HG02973 (cell line): ENCODE results near the gene KRT76.
"Not testable (repeated sequence)": the region's sequence is repeated elsewhere in the genome, so short reads cannot be mapped to it uniquely, and the experiment has no call there.

Source experiments
- ATAC-seq: cut with Tn5 transposase; IDR thresholded peaks from one replicate; pipeline ENCODE4 v1.9.1; 2021; ENCODE audit warnings: moderate library complexity; ENCODE audit not compliant: unreplicated experiment

The KRT76 gene

GRCh38 chr12:52765702-52766101, 11.4 kb downstream of the KRT76 start:
- no peak for ATAC-seq

DNA sequence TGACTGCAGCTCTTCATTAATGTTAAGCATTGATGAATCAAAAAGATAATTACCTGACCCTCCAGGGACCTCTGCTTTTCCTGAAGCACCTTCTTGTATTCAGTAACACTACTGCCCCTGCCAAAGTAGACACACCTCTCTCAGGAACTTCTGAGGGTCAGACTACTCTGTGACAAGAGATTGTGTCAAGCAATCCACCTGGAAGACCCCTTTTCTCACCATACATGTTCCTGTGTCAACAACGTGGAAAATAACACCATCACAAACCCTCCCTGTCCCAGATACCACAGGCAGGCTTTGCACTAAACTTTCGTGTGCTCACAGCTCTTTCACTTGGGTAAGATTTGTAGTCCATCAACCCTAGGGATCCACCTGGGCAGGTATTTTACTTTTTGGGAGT, 13.2 kb downstream of the KRT76 start:
- no peak for ATAC-seq

- no peak for ATAC-seq
Measured at GRCh38 chr12:52763036-52763659, 14.0 kb downstream of the KRT76 start.

DNA sequence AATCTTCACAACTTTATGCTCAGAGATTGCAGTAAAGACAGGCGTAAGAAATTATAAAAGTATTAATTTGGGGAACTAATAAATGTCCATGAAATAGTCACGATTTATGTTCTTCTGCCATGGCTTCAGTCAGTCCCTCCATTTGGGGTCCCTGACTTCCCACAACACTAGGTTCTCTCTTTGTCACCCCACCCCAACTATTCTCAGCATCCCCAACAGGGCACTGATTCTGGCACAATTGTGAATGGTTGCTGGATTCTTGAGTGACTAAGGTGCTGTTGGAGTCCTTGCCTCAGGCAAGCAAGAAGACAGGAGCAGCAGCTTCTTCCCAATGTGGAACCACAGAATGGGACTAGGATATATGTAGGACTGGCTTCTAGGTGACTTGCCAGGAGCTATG, 15.3 kb downstream of the KRT76 start:
- no peak for ATAC-seq

- ATAC-seq, result not testable (repeated sequence)
Measured at GRCh38 chr12:52761218-52761617, 15.9 kb downstream of the KRT76 start.

GRCh38 chr12:52760623-52761022, 16.5 kb downstream of the KRT76 start:
- ATAC-seq, result no peak

GRCh38 chr12:52759695-52760094, 17.4 kb downstream of the KRT76 start:
- ATAC-seq, result no peak

- no peak for ATAC-seq
Measured at GRCh38 chr12:52759218-52759617, 17.9 kb downstream of the KRT76 start.

GRCh38 chr12:52757449-52758176, 19.5 kb downstream of the KRT76 start:
- ATAC-seq, result no peak

GRCh38 chr12:52756281-52756960, 20.7 kb downstream of the KRT76 start:
- ATAC-seq, result no peak

DNA sequence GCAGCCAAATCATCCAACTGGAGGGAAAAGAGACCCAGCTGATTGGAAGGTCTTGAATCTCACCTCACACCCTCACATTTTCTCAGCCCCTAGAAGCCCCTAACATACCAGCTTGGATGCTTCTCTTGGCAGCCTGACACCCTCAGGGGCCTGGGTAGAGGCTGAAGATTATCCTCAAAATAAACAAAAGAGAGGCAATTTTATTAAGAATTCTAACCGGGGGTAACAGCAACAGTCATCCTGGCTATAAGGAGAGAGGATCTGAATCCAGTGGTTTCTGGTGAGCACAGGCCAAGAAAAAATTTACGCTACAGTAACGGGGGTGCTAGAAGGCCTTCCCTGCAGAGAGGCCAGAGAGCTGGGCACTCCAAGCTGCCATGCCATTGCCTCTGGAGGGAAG, 21.6 kb downstream of the KRT76 start:
- no peak for ATAC-seq

DNA sequence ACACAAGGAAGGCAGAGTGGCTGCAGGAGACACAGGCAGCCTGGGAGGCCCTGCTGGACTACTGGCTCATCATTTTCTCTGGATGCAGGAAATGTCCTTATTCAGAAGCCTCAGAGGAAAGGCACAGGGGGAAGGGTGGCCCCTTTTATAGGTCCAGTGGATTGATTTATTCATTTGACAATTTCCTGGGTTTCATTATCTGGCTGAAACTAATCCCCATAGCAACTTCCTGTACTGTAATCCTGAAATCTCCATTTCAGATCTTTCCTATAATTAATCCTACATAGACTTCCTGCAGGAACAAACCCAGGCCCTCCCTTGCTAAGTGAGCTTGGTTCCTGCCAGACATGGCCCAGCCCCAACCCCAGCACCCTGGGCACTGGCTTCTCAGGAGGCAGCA, 23.0 kb downstream of the KRT76 start:
- ATAC-seq, result no peak

DNA sequence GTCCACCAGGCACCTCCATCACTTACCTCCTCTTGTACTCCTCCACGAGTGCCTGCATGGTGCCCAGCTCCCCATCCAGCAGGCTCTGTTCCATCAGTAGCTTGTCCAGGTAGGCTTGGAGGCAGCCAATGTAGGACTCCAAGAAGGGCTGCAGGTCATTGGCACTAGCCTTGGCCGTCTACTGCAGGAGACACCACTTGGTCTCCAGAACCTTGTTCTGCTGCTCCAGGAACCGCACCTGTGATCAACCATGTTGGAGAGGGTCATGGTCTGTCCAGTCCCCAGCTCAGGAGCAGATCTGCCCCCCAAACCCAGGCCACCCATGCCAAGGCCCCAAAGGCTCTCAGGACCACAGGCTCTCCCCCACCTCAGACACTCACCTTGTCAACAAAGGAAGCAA, 23.9 kb downstream of the KRT76 start:
- ATAC-seq, result no peak

- ATAC-seq, result no peak
Measured at GRCh38 chr12:52752516-52752915, 24.6 kb downstream of the KRT76 start.

- ATAC-seq, result no peak
Measured at GRCh38 chr12:52751795-52752194, 25.4 kb downstream of the KRT76 start.

GRCh38 chr12:52750532-52750931, 26.6 kb downstream of the KRT76 start:
- ATAC-seq, result not testable (repeated sequence)

DNA sequence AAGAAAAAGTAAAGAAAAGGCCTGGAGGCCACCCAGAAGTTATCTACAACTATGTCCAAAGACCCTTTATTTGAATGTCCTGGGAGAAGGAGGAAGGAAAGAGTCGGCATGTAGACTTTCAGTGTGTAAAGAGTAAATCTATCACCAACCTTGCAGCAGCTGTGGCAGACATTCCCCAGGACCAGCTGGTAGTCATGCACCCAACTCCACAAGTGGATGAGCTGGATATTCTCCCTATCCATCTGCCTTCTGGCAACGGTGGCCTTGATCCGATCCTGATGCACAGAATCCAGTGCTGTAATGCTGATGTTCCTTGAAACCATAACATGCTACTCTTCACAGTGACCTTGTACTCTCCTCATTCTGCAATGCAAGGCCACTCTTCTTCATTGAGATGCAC, 27.3 kb downstream of the KRT76 start:
- ATAC-seq, result no peak

DNA sequence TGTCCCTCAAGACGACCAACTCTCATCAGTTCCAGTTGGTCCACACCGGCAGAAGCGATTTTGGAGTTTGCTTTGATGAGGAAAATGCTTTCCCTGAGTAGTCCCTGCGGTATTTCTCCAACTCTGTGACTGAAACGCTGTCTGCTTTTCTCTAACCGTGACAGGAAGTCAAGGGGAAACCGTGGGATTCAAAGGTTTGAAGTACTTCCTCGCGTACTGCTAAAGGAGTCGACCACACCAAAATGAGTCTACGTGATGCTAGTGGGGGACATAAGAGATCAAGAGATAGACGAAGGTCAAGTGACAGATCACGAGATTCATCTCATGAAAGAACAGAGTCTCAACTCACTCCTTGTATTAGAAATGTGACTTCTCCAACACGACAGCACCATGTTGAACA, 28.6 kb downstream of the KRT76 start:
- ATAC-seq, result no peak

- ATAC-seq, result no peak
Measured at GRCh38 chr12:52745554-52745953, 31.6 kb downstream of the KRT76 start.

GRCh38 chr12:52744493-52745156, 32.5 kb downstream of the KRT76 start:
- ATAC-seq, result no peak

DNA sequence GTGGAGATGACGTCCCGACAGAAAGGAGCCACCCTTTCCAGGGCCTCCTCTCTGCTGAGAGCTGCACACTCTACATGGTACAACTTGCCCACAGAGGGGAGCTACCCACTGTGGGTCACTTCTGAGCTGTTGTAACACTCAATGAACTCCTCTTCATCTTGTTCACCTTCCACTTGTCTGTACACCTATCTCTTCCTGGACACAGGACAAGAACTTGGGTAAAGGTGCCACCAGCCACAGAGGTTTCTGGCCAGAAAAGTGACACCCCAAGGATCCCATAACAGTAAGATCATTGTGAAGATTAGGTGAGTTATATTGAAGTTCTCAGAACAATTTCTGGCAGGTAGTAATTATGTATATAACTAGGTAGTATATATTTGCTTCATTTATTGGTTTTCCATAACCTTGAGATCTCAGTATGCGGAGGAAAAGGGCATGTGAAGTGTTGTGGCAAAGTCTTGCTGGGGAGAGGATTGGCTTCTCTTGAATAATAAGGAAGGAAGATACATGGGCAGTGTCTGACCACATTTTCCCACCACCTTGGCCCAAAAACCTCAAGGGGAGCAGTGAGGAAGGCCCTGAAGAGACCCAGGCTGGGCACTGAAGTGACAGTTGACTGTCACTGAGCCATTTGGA, 34.2 kb downstream of the KRT76 start:
- ATAC-seq, result no peak
